ENCODE measurements around the gene TMEM232. TPM values are rescaled to one million over a fixed set of nuclear protein-coding genes. Genes with fewer than 3 reads are reported as not detected.

The TMEM232 gene
- total and polyA plus RNA-seq, 7 donors = 0.93 to 8.7 (median 2.5) TPM

DNA sequence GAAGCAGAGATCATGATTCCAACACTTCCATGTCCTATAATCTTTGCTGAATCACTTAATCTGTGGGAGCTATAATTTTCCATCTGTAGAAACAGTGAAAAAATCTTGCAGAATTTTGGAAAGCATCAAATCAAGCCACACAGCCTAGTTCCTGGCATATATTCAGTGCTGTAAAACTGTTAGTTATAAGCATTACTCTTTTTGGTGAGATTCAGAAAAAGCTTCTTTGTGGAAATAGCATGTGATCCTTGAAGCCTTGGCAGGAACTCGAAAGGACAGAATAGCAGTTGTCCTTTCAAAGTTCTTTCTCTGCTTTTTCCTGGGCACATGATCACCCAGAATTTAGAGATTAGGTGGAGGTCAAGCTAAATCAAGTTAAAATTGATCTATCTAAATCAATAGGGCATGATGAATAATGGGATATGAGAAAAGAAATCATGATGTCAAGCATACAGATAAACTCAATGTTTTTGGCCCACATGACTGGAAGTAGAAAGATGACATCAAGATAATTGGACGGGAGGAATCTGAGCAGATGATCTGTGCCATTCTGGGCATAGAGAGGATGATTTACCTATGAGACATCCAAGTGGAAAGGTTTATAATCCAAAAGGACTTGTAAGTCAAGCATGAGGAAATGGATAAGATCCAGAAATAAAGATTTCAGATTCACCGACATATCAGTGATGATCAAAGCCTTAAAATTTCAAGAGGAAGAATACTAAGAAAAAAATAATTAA, 73.1 kb downstream of the TMEM232 start:
- no peak for DNase-seq
- H3K27me3 ChIP-seq = no peaks in the 10 kb centered on the region
- no peaks in the 10 kb centered on the region for H3K4me1 ChIP-seq
- no peak overlapping the region for H3K27ac ChIP-seq
- no peak for TF ChIP-seq EP300 (IDR thresholded peaks at IDR 0.05)
- TF ChIP-seq POLR2A (IDR thresholded peaks at IDR 0.05) = no peak
- TF ChIP-seq CTCF (IDR thresholded peaks at IDR 0.05) = no peak
- no peak for TF ChIP-seq POLR2AphosphoS5 (IDR thresholded peaks at IDR 0.05)
- intact Hi-C loops (cut with DNase I) = no loop called here
- H3K9me3 ChIP-seq = no peaks in the 10 kb centered on the region
- no peak overlapping the region for H3K4me3 ChIP-seq
- H3K36me3 ChIP-seq = no peaks in the 10 kb centered on the region
- 87 to 90% methylated on average over 3 of the region's 3 CpGs for WGBS, 2 donors

DNA sequence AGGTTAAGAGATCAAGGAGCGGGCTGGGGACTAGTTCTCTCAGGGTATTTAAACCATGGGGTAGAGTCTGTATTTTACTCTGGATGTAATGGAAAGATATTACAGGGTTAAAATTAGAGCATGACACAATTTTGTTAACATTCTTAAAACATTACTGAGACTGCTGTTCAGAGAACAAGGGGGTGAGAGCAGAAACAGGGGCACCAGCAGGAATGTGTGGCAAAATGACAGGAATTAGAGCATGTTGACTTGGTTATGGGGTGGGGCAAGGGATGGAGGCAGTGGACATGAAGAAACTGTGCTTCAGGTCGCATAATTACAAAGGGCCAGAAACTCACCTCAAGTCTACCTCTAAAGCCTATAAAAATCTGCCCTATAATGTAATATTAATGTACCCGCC, 75.0 kb downstream of the TMEM232 start:
- intact Hi-C loops (cut with DNase I) = no loop called here
- H3K27ac ChIP-seq = no peak overlapping the region
- no peak for DNase-seq
- H3K9me3 ChIP-seq = no peaks in the 10 kb centered on the region
- H3K4me1 ChIP-seq = no peaks in the 10 kb centered on the region
- TF ChIP-seq POLR2AphosphoS5 (IDR thresholded peaks at IDR 0.05) (no peak), POLR2A (IDR thresholded peaks at IDR 0.05) (no peak), EP300 (IDR thresholded peaks at IDR 0.05) (no peak), CTCF (IDR thresholded peaks at IDR 0.05) (no peak)
- WGBS, 2 donors = 29 to 57% methylated on average over 3 of the region's 3 CpGs
- H3K4me3 ChIP-seq = no peak overlapping the region
- no peaks in the 10 kb centered on the region for H3K27me3 ChIP-seq
- H3K36me3 ChIP-seq = no peaks in the 10 kb centered on the region

- WGBS, 2 donors = 32 to 56% methylated on average over 1 of the region's 1 CpG
- no peak for TF ChIP-seq CTCF (IDR thresholded peaks at IDR 0.05)
- TF ChIP-seq EP300 (IDR thresholded peaks at IDR 0.05) = no peak
- no peak for TF ChIP-seq POLR2A (IDR thresholded peaks at IDR 0.05)
- no peak for TF ChIP-seq POLR2AphosphoS5 (IDR thresholded peaks at IDR 0.05)
- intact Hi-C loops (cut with DNase I) = no loop called here
- Histone ChIP-seq H3K9me3 (no peaks in the 10 kb centered on the region), H3K27me3 (no peaks in the 10 kb centered on the region), H3K27ac (no peak overlapping the region), H3K4me3 (no peak overlapping the region), H3K4me1 (no peaks in the 10 kb centered on the region), H3K36me3 (no peaks in the 10 kb centered on the region)
- no peak for DNase-seq
These were observed 82.1 kb downstream of the TMEM232 start for GRCh38 chr5:110644357-110644756.

DNA sequence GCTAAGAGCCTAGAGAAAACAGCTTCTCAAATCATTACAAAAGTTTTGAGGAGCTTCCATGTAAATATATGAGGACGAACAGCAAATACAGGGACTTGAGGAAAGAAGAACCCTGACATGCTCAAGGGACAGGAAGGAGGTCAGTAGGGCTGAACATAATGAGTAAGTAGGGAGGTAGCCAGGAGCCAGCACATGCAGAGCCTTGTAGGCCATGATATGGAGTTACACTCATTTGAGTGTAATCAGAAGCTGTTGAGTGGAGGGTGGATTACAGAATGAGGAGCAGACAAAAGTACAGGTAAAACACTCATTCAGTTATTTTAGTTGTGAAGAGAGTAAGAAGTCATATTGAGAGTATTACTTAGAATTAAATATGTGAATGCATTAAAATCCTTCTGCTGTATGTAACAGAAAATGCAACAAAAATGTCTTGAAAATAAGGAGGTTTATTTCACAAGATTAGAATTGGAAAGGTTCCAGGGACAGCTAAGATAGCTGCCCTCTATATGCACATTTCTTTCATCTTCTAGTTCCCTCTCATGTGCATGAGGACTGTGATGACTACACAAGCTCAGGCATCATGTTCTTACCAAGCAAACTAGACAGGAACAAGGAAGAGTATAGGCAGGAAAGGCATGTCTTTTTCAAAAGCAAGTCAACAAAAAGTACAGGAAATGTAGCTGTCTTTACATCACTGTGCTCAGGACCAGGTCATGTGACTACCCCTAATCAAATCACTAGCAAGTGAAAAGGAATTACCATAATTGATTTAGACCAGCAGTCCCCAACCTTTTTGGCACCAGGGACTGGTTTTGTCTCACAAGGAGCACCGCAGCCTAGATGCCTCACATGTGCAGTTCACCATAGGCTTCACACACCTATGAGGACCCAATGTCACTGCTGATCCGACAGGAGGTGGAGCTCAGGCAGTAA, 87.2 kb downstream of the TMEM232 start:
- no peaks in the 10 kb centered on the region for H3K9me3 ChIP-seq
- no peaks in the 10 kb centered on the region for H3K36me3 ChIP-seq
- no peak overlapping the region for H3K27ac ChIP-seq
- no peak overlapping the region for H3K4me3 ChIP-seq
- TF ChIP-seq POLR2A (IDR thresholded peaks at IDR 0.05) (no peak), POLR2AphosphoS5 (IDR thresholded peaks at IDR 0.05) (no peak), EP300 (IDR thresholded peaks at IDR 0.05) (no peak), CTCF (IDR thresholded peaks at IDR 0.05) (no peak)
- no peaks in the 10 kb centered on the region for H3K27me3 ChIP-seq
- intact Hi-C loops (cut with DNase I) = no loop called here
- H3K4me1 ChIP-seq = no peaks in the 10 kb centered on the region
- 86 to 92% methylated on average over 3 of the region's 3 CpGs for WGBS, 2 donors
- DNase-seq = no peak

All from sigmoid colon (tissue), 7 donors.